RWPE2 (cell line): ENCODE results near the gene SMTNL1.

Source experiments
- ATAC-seq: fragments of 200-7000 bp; cut with Tn5 transposase; 3 replicates; pipeline ENCODE4 v1.9.1; 2021; ENCODE audit warnings: low read depth
- DNase-seq: peaks from one replicate; pipeline ENCODE4 v3.0.0-alpha.2; 2020; ENCODE audit warnings: low spot score
- H3K27ac ChIP-seq: fragments of 450-650 bp; 2 replicates; pipeline ENCODE4 v1.5.1; 2017; ENCODE audit warnings: mild to moderate bottlenecking; ENCODE audit not compliant: poor library complexity, severe bottlenecking
- H3K27me3 ChIP-seq: fragments of 250-450 bp; sonication (Bioruptor Pico); 2 replicates; pipeline ENCODE4 v1.5.1; 2021; ENCODE audit warnings: mild to moderate bottlenecking, moderate library complexity; ENCODE audit not compliant: insufficient read depth, poor library complexity, severe bottlenecking
- H3K36me3 ChIP-seq: fragments of 250-450 bp; sonication (Bioruptor Pico); 2 replicates; pipeline ENCODE4 v1.5.1; 2020; ENCODE audit warnings: low read depth, mild to moderate bottlenecking, moderate library complexity
- H3K4me1 ChIP-seq: fragments of 250-450 bp; sonication (Bioruptor Pico); 2 replicates; pipeline ENCODE4 v1.5.1; 2021; ENCODE audit warnings: mild to moderate bottlenecking, moderate library complexity; ENCODE audit not compliant: insufficient read depth, poor library complexity, severe bottlenecking
- H3K4me3 ChIP-seq: fragments of 250-450 bp; sonication (Bioruptor Pico); 2 replicates; pipeline ENCODE4 v1.5.1; 2021; ENCODE audit warnings: mild to moderate bottlenecking, moderate library complexity; ENCODE audit not compliant: severe bottlenecking
- H3K9me3 ChIP-seq: fragments of 250-450 bp; sonication (Bioruptor Pico); 2 replicates; pipeline ENCODE4 v1.5.1; 2021; ENCODE audit warnings: mild to moderate bottlenecking, moderate library complexity; ENCODE audit not compliant: severe bottlenecking
- CTCF ChIP-seq: fragments of 450-650 bp; IDR thresholded peaks from one replicate; pipeline ENCODE4 v1.5.1; 2017; ENCODE audit warnings: mild to moderate bottlenecking, moderate library complexity; ENCODE audit not compliant: poor library complexity, severe bottlenecking

SMTNL1 gene

DNA sequence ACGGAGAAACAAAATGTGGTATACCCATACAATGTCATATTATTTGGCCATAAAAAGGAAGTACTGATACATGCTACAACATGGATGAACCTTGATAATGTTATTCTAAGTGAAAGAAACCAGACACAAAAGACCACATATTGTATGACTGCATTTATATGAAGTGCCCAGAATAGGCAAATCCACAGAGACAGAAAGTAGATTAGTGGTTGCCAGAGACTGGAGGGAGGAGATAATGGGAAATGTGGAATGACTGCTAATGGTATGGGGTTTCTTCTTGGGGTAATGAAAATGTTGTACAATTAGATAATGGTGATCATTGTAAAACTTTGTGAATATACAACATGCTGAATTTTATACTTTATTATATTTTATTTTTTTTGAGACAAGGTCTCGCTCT, 16.3 kb upstream of the SMTNL1 start:
- no peak overlapping the region for H3K27ac ChIP-seq
- no peak for ATAC-seq

GRCh38 chr11:57523419-57523818, 14.0 kb upstream of the SMTNL1 start:
- DNase-seq (no peak), ATAC-seq (no peak)
- Histone ChIP-seq H3K36me3 (no peaks in the 10 kb centered on the region), H3K4me1 (no peaks in the 10 kb centered on the region), H3K4me3 (no peak overlapping the region), H3K27ac (no peak overlapping the region), H3K9me3 (no peaks in the 10 kb centered on the region), H3K27me3 (no peaks in the 10 kb centered on the region)
- no peak for TF ChIP-seq CTCF

More for the DNA sequence above, 16.3 kb upstream of the SMTNL1 start:
- no peak for TF ChIP-seq CTCF
- Histone ChIP-seq H3K9me3 (no peaks in the 10 kb centered on the region), H3K4me3 (no peak overlapping the region), H3K4me1 (no peaks in the 10 kb centered on the region), H3K36me3 (no peaks in the 10 kb centered on the region), H3K27me3 (no peaks in the 10 kb centered on the region)
- DNase-seq: no peak

- no peak for DNase-seq
- Histone ChIP-seq H3K27me3 (no peaks in the 10 kb centered on the region), H3K9me3 (no peaks in the 10 kb centered on the region), H3K27ac (no peak overlapping the region), H3K36me3 (peaks cover 12% of the 10 kb centered on the region), H3K4me1 (no peaks in the 10 kb centered on the region), H3K4me3 (no peak overlapping the region)
- peak; percentile 92 for TF ChIP-seq CTCF
- 0 out of 3 replicates have a peak, but pooled peaks have one; percentile 23 for ATAC-seq
Observed at GRCh38 chr11:57527056-57527631, 10.3 kb upstream of the SMTNL1 start.

GRCh38 chr11:57529012-57529411, 8.4 kb upstream of the SMTNL1 start:
- ATAC-seq (no peak), DNase-seq (no peak)
- Histone ChIP-seq H3K9me3 (no peaks in the 10 kb centered on the region), H3K4me3 (no peak overlapping the region), H3K4me1 (no peaks in the 10 kb centered on the region), H3K36me3 (peaks cover 12% of the 10 kb centered on the region), H3K27me3 (no peaks in the 10 kb centered on the region), H3K27ac (no peak overlapping the region)
- no peak for TF ChIP-seq CTCF

DNA sequence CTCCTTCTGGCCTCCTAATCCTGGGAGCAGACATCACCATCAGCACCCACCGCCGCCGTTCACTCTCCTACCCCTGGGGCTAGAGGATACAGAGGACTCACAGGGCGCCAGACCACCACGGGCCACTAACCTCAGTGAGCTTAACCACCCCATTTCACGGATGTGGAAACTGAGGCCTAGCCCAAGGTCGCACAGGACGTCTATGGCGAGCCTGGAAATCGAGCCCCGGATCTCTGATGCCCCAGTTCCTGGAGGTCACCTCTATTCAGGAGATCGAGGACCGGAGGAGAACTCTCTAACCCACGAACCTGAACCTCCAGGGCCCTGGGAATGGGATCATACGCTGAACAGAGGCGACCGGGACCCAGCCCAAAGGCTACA, 7.2 kb upstream of the SMTNL1 start:
- Histone ChIP-seq H3K27ac (peak overlapping the region; percentile 24), H3K9me3 (no peaks in the 10 kb centered on the region), H3K4me3 (peak overlapping the region; percentile 53), H3K4me1 (no peaks in the 10 kb centered on the region), H3K36me3 (peaks cover 12% of the 10 kb centered on the region), H3K27me3 (no peaks in the 10 kb centered on the region)
- DNase-seq (no peak), ATAC-seq (peak; percentile 9; the same call in 2 of the 3 replicates)
- TF ChIP-seq CTCF: no peak
